Pancreas (tissue), 10 donors: ENCODE results near the gene ATF7IP. TPM values are rescaled to one million over a fixed set of nuclear protein-coding genes. Genes with fewer than 3 reads are reported as not detected.

Experiments used
- ATAC-seq, 4 donors: fragments of 200-7000 bp; cut with Tn5 transposase; one replicate each; pipeline versions ENCODE4 v1.8.0 to v1.9.1; 2020; ENCODE audit warnings: mild to moderate bottlenecking in 4 of 4, moderate library complexity in 4 of 4
- DNase-seq, 6 donors: peaks; one replicate each; pipeline ENCODE4 v3.0.0-alpha.2; 2020
- FAIRE-seq: peaks from 2 replicates; lab custom pipeline; 2012; peaks lifted over from hg19 to GRCh38; lab: Jason Lieb, UNC
- H3K27ac ChIP-seq, 4 donors: fragments of 200-600 bp; sonication (generic); 1 replicate in 3 of 4; 2 replicates in 1 of 4; pipeline versions ENCODE4 v1.5.0 to v1.8.0; 2020
- H3K27me3 ChIP-seq, 4 donors: fragments of 200-600 bp; one replicate each; pipeline ENCODE4 v1.8.0; 2021
- H3K36me3 ChIP-seq, 3 donors: fragments of 200-600 bp; sonication (generic) in 1 of 3; one replicate each; pipeline versions ENCODE4 v1.5.0 to v1.8.0; 2020 to 2021
- H3K4me1 ChIP-seq, 3 donors: fragments of 200-600 bp; one replicate each; pipeline ENCODE4 v1.8.0; 2021
- H3K4me3 ChIP-seq, 4 donors: fragments of 200-600 bp; sonication (generic) in 2 of 4; one replicate each; pipeline versions ENCODE4 v1.5.0 to v1.8.0; 2020 to 2021
- H3K9me3 ChIP-seq, 4 donors: fragments of 200-600 bp; one replicate each; pipeline ENCODE4 v1.8.0; 2021
- WGBS, 2 donors: extraction: QIAGEN DNeasy Blood & Tissue Kit; methylation state at CpG; one replicate each; pipeline ENCODE4 v1.1.7; 2013; 5-methylcytosine and 5-hydroxymethylcytosine counted together
- intact Hi-C, 3 donors: fragments of 100-400 bp; cut with DNase I; formaldehyde crosslinking; loops; one replicate each; pipeline versions ENCODE4 v1.11.1 to v1.14.2; 2022
- polyA plus RNA-seq, 2 donors: library from polyadenylated mRNA; stranded (reverse); fragments of 200-250 nt; gene quantifications; one replicate each; pipeline ENCODE4 v1.2.3, GENCODE V29; 2013
- total RNA-seq, 6 donors: library from RNA; stranded (reverse); fragmentation: NEBNext Ultra II Directional in 4 of 6; extraction: Animal tissue kit (Norgen Biotek cat#: 25700) in 4 of 6; gene quantifications; one replicate each; pipeline versions ENCODE4 v1.2.1 to v1.2.4, GENCODE V29; 2021 to 2023
- TF ChIP-seq, protein P1 (sequence below), 4 donors: fragments of 200-600 bp; sonication (generic) in 3 of 4; IDR thresholded peaks; one replicate each; pipeline versions ENCODE4 v1.5.0 to v1.8.0; 2021; ENCODE audit warnings: antibody characterized with exemption in 4 of 4
- donor health status: healthy with polysubstance abuse.
- donor health status: DM: no; HTN: no; CAD: no; lungs with moderate emphysema.
- donor health status: DM: no; HTN: no; CAD: no.
- donor health status: control.
- donor health status: control.
- donor health status: Bipolar disorder and iron deficiency.
- donor health status: DM: yes; HTN: yes; CAD: no.
- donor health status: DM: no; HTN: no; CAD: no.
- donor health status: DM: no; HTN: no; CAD: no.
- donor health status: DM: yes; HTN: yes; CAD: no.

Gene ATF7IP
- total and polyA plus RNA-seq, 8 donors, result 5.7 to 54.1 (median 27.7) TPM

DNA sequence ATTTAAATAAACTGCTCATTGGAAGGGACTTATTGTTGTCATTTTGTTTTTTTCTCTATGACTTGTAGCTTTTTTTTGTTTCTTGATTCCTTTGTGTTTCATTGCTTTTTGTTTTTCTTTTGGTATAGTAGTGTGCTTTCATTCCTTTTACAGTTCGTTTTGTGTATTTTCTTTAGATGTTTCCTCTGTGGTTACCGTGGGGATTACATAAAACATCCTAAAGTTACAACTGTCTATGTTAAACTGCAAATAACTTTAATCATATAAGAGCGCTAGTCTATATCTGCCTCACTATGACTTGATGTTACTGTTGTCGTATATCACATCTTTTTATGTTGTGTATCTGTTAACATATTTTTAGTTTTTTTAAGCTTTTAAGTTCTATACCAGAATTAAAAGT is 86.9 kb downstream of the ATF7IP start:
- H3K27me3 ChIP-seq, result no peaks in the 10 kb centered on the region
- H3K4me1 ChIP-seq, result peaks cover 0 to 10% (median 0%) of the 10 kb centered on the region in 3 donors
- DNase-seq (no peak), ATAC-seq (no peak), FAIRE-seq (no peak)
- intact Hi-C loops, result no loop called here
- 90 to 95% methylated on average over 4 of the region's 4 CpGs for WGBS, 2 donors
- H3K36me3 ChIP-seq, result peaks cover 0 to 28% (median 4%) of the 10 kb centered on the region in 3 donors
- TF ChIP-seq, protein P1, sequence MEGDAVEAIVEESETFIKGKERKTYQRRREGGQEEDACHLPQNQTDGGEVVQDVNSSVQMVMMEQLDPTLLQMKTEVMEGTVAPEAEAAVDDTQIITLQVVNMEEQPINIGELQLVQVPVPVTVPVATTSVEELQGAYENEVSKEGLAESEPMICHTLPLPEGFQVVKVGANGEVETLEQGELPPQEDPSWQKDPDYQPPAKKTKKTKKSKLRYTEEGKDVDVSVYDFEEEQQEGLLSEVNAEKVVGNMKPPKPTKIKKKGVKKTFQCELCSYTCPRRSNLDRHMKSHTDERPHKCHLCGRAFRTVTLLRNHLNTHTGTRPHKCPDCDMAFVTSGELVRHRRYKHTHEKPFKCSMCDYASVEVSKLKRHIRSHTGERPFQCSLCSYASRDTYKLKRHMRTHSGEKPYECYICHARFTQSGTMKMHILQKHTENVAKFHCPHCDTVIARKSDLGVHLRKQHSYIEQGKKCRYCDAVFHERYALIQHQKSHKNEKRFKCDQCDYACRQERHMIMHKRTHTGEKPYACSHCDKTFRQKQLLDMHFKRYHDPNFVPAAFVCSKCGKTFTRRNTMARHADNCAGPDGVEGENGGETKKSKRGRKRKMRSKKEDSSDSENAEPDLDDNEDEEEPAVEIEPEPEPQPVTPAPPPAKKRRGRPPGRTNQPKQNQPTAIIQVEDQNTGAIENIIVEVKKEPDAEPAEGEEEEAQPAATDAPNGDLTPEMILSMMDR (IDR thresholded peaks at IDR 0.05), result no peak
- no peak overlapping the region for H3K4me3 ChIP-seq
- no peaks in the 10 kb centered on the region for H3K9me3 ChIP-seq
- H3K27ac ChIP-seq, result no peak overlapping the region

DNA sequence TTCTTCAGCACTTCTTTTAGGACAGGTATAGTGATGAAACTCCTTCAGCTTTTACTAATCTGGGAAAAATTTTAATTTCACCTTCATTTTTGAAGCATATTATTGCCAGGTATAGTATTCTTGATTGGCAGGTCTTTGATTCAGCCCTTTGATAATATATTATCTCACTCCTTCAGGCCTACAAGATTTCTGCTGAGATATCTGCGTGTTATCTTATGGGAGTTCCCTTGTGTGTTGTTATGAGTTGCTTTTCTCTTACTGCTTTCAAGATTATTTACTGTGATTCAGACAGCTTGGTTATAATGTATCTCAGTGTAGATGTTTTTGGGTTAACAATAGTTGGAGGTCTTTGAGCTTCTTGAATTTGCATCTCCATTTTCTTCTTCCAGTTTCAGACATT is 87.4 kb downstream of the ATF7IP start:
- Histone ChIP-seq H3K4me1 (peaks cover 0 to 10% (median 0%) of the 10 kb centered on the region in 3 donors), H3K27ac (no peak overlapping the region), H3K4me3 (no peak overlapping the region), H3K27me3 (no peaks in the 10 kb centered on the region), H3K36me3 (peaks cover 0 to 26% (median 7%) of the 10 kb centered on the region in 3 donors), H3K9me3 (no peaks in the 10 kb centered on the region)
- no peak for DNase-seq
- no peak for ATAC-seq
- intact Hi-C loops, result no loop called here
- no peak for FAIRE-seq
- TF ChIP-seq, protein P1 (IDR thresholded peaks at IDR 0.05), result no peak
- 89 to 93% methylated on average over 1 of the region's 1 CpG for WGBS, 2 donors

DNA sequence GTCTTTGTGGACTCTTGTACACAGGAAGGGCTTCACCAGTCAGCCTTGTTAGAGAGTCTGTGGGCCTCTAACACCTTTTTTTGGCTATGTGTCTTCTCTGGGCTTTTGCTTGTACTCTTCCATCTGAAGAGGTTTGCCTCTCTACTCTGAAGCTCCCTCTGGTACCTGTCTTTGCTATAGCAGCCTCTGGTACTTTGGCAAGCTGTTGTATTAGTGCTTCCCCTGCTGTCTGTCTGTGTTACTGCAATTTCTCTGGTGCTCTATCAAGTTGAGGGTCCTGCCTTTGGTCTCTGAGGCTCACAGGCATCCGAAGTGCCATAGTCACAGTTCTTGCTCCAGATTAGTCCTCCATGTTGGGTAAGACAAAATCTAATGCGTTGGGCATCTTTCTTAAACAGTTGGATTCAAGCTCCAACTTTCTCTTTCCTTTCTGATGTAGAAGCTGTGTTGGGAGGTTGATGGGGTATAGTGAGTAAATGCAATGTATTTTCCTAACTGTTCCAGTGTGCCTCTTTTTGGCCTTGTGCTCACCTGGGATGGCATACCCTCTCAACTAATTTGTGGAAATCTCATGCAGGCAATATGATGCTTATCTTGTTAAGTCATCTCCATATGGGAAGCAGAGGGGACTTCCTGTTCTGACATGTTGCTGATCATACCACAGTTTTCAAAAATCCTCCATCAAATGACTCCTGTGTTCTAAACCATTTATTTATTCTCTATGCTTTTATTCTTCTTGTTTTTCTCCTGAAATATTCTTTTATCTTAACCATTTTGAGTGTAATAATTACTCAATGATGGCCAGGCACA is 88.8 kb downstream of the ATF7IP start:
- intact Hi-C loops, result no loop called here
- H3K4me3 ChIP-seq, result no peak overlapping the region
- WGBS, 2 donors, result 70 to 83% methylated on average over 2 of the region's 2 CpGs
- H3K36me3 ChIP-seq, result peaks cover 0 to 31% (median 7%) of the 10 kb centered on the region in 3 donors
- H3K9me3 ChIP-seq, result no peaks in the 10 kb centered on the region
- H3K27me3 ChIP-seq, result no peaks in the 10 kb centered on the region
- H3K4me1 ChIP-seq, result peaks cover 0 to 10% (median 0%) of the 10 kb centered on the region in 3 donors
- ATAC-seq (peak in 3 of 4 donors; percentile 65 to 78 (median 66)), DNase-seq (no peak), FAIRE-seq (no peak)
- TF ChIP-seq, protein P1 (IDR thresholded peaks at IDR 0.05), result peak in 2 of 4 donors; percentile 15 to 21
- H3K27ac ChIP-seq, result no peak overlapping the region

DNA sequence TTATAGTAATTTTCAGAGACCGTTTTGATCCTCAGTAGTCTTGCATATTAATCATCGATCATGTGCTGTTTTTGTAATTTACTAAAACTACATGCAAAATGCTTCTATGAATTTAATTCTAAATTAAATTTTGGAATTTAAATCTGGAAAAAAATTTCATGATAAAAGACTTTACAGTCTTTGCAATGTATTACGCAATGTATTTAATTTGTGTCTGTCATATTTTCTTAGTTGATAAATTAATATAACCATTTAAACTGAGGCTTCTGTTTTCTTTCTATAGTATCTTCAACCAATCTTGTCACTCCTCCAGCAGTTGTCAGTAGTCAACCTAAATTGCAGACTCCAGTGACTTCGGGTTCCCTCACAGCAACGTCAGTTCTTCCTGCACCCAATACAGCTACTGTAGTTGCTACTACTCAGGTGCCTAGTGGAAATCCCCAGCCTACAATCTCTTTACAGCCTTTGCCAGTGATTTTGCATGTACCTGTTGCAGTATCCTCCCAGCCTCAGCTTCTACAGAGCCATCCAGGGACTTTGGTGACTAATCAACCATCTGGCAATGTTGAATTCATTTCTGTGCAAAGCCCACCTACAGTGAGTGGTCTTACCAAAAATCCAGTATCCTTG is 94.8 kb downstream of the ATF7IP start:
- intact Hi-C loops, result no loop called here
- FAIRE-seq (no peak), ATAC-seq (no peak), DNase-seq (no peak)
- no peaks in the 10 kb centered on the region for H3K27me3 ChIP-seq
- no peaks in the 10 kb centered on the region for H3K4me1 ChIP-seq
- H3K36me3 ChIP-seq, result peaks cover 0 to 26% (median 7%) of the 10 kb centered on the region in 3 donors
- 97 to 98% methylated on average over 5 of the region's 5 CpGs for WGBS, 2 donors
- TF ChIP-seq, protein P1 (IDR thresholded peaks at IDR 0.05), result no peak
- H3K27ac ChIP-seq, result no peak overlapping the region
- H3K4me3 ChIP-seq, result no peak overlapping the region
- no peaks in the 10 kb centered on the region for H3K9me3 ChIP-seq
